Measurements from ENCODE around the gene NDRG2.
"Not testable (repeated sequence)": the region's sequence is repeated elsewhere in the genome, so short reads cannot be mapped to it uniquely, and the experiment has no call there.

The NDRG2 gene

GRCh38 chr14:21003788-21004346 is 21.0 kb downstream of the NDRG2 start:
- DNase-seq, result no peak

DNA sequence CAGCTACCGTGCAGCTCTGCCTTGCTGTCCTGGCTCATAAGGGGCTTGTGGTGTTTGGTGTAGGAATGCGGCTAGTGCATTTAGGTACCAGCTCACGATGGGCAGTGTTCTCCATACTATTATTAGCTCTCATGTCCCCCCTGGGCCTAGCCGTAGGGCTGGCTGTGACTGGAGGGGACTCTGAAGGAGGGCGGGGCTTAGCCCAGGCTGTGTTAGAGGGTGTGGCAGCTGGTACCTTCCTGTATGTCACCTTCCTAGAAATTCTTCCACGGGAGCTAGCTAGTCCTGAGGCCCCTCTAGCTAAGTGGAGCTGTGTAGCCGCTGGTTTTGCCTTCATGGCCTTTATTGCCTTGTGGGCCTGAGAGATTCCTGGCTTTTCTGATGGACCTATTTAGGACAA is 23.6 kb downstream of the NDRG2 start:
- no peak for DNase-seq

- DNase-seq, result no peak
Observed at GRCh38 chr14:20999591-20999990, 25.3 kb downstream of the NDRG2 start.

- DNase-seq, result no peak
Observed at GRCh38 chr14:20998674-20999366, 26.0 kb downstream of the NDRG2 start, which contains the start of gene SLC39A2. Gene SLC39A2 (plus strand): TSS chr14:20999293. CDS start chr14:20999447, 154 bp downstream.

DNA sequence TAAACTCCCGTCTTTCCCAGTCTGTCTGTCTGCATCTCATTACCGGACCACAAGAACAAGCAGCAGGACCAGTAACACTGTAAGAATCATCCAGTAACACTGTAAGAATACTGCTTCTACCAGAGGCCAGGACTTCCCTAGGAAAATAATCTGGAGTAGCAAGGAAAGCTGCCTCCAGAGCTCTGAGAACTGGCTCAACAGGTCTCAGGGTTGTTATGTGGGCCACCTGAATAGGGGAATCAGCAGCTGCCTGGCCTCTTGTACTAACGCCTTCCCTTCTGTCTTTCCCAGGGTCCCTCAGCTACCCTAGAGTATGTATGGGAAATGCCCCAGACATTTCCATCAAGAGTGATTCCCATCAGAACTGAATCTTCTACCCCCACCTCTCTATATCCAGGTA is 26.7 kb downstream of the NDRG2 start:
- no peak for DNase-seq

GRCh38 chr14:20997564-20997963 is 27.3 kb downstream of the NDRG2 start:
- no peak for DNase-seq

GRCh38 chr14:20997115-20997514 is 27.7 kb downstream of the NDRG2 start:
- DNase-seq, result no peak

- DNase-seq, result no peak
Observed at GRCh38 chr14:20996521-20996920, 28.3 kb downstream of the NDRG2 start.

DNA sequence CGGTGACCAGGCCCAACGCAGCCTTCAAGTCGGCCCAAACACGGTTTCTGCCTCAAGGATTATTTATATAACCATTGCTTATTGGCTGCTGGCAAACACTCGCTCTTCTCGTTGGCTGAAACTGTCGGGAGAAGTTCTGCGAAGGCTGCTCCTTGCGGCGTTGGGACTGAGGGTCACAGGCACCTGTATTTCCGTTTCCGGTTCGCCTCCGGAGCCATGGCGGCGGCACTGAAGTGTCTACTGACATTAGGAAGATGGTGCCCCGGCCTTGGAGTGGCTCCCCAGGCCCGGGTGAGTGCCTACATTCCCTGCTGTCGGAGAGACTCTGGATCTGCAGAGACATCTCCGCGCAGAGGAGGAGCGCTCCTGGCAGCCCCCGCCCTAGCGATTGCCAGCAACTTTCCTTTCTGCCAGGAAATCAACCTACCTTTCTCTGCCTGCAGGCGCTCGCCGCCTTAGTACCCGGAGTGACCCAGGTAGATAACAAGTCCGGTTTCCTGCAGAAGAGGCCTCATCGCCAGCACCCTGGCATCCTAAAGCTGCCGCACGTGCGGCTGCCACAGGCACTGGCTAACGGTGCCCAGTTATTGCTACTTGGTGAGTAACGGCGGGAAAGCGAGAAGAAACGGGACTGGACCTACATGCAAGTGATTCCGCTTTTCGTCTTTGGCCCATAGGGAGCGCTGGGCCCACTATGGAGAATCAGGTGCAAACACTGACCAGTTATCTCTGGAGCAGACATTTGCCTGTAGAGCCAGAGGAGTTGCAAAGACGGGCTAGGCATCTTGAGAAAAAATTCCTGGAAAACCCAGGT is 34.9 kb downstream of the NDRG2 start, which contains the start of gene METTL17:
TSS of gene METTL17 (plus strand) at position 194 of the 814 bp plus-strand sequence. CDS start at position 217, 23 bp downstream.
- DNase-seq, result peak; percentile 88

DNA sequence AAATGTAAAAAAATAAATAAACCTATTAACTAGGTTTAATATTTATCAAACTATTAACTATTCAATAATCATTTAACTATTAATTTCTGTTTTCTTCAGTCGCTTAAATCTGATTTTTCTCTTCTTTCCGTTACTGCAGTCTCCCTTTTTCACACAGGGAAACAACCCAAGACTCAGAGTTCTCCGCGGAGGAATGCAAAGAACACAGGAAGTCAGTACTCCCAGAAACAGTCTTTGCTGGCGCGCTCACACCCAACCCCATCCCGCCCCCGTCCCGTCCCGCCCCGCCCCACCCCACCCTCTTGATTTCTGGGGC is 35.4 kb downstream of the NDRG2 start:
- no peak for DNase-seq

- DNase-seq, result no peak
Observed at GRCh38 chr14:20988717-20989470, 36.0 kb downstream of the NDRG2 start.

GRCh38 chr14:20986811-20987210 is 38.0 kb downstream of the NDRG2 start:
- no peak for DNase-seq

DNA sequence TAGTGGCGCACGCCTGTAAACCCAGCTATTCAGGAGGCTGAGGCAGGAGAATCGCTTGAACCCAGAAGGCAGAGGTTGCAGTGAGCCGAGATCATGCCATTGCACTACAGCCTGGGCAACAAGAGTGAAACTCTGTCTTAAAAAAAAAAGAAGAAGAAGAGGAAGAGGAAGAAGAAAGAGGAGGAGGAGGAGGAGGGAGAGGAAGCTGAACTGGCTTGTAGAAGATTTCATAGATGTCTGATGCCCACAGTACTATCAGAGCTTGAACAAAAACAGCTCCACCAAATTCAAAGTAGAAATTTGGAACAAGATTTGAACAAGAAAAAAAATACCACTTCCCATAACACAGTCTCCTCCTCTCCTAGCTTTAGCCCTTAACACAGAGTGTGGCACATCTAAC is 39.2 kb downstream of the NDRG2 start:
- DNase-seq, result not testable (repeated sequence)

DNA sequence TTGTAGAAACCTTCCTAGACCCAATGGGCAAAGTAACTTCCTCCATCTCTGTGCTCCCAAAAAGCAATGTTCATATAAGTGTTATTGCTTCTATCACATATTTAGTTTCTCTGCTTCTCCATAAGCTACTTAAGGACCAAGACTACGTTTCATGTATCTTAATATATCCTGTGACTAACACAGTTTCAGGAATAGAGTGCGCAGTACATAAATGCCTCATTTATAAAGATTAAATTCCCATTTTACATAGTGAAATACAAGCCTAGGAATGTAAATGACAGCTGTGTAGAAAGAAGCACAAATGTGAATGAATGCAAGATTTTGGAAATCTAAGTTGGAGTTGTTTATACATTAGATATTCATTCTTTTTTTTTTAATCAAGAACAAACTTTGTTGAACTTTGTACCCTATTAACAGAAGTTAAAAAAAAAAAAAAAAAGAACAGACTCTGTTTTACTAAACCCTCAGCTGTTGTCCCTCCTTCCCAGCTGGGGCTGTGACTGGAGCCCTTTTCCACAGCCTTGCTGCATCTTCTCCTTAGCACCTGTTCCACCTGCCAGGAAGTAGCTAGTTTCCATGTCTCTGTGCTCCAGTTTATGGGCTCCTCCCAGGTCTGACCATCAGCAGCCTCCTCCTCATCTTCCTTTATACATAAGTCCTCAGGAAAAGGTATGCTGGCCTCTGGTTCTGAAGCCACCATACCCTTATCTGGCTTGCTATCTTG is 42.1 kb downstream of the NDRG2 start:
- no peak for DNase-seq

- DNase-seq, result no peak
Observed at GRCh38 chr14:20980906-20981305, 44.0 kb downstream of the NDRG2 start.

DNA sequence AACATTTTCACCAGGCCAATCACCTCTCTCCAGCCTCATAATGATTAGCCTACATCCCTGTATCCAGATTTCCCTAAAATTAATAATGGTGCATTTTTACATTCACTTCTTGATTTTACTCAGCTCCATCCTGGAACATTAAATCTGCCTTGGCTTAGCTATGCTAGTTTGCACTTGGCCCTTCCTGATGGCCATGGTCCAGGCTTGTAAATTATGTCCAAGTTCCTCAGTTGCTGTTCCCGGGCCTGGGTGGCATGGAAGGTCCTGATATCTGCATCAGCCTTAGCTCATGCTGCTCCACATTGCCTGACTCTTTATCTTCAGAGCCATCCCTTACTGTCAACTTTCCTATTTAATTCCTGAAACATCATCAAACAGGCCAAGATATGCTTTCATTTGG is 46.2 kb downstream of the NDRG2 start:
- DNase-seq, result no peak

GRCh38 chr14:20976291-20976690 is 48.6 kb downstream of the NDRG2 start:
- DNase-seq, result no peak

DNA sequence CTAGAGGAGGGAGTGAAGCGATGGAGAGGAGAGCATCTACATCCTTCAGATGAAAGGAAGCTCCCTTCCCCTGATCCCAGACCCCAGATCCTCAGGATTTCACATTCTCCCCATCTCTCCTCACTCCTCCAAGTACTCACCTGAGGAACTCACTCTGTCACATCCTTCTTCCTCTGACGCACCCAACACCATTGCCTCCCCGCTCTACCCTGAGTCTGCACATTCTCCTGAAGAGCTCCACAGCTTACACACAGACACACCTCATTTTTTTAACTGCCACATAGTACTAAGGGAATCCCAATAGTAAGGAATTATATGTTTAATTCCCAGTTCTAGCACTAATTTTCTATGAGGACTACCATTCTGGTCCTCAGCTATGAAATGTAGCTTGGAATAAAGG is 51.4 kb downstream of the NDRG2 start:
- DNase-seq, result no peak

GRCh38 chr14:20971705-20972021 is 53.2 kb downstream of the NDRG2 start:
- DNase-seq, result no peak

GRCh38 chr14:20970983-20971704 is 53.7 kb downstream of the NDRG2 start:
- DNase-seq, result peak; percentile 81

DNA sequence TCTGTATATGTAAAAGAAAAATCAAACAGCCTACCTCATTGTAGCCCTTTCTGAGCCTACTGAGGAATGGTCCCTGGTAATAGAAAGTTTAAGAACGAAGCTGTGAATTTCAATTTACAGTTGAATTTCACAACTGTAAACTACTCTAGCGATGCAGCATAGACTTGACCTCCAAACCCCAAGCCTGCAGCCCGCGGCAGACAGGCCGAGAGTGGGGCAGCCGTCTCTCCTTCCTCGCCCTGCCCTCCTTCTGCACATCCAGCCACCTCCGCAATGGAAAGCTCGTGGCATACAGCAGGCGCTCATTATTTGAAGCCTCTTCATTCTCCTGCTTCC is 54.2 kb downstream of the NDRG2 start:
- no peak for DNase-seq

GRCh38 chr14:20969336-20969735 is 55.5 kb downstream of the NDRG2 start:
- DNase-seq, result no peak

All from activated naive CD4-positive, alpha-beta T cell treated with Interleukin-2 at 50 U/mL for 16 hours (primary cell).